Mammary epithelial cell (primary cell): ENCODE measurements around the gene C1orf146.

ENCODE experiments used
- EZH2 ChIP-seq: IDR thresholded peaks from 2 replicates; pipeline ENCODE4 v1.6.1; 2012; ENCODE audit warnings: low read length, inconsistent platforms, borderline replicate concordance
- TF ChIP-seq, protein P1 (sequence below), 2 donors: IDR thresholded peaks in 1 of 2; conservative IDR thresholded peaks in 1 of 2; 2 replicates each; pipeline ENCODE4 v1.5.1; 2011 to 2012; ENCODE audit warnings: inconsistent platforms in 2 of 2, low read length in 2 of 2, mild to moderate bottlenecking in 2 of 2, control low read depth in 1 of 2, low read depth in 1 of 2; ENCODE audit not compliant: insufficient read depth in 1 of 2; ENCODE audit errors: extremely low read depth in 1 of 2

DNA sequence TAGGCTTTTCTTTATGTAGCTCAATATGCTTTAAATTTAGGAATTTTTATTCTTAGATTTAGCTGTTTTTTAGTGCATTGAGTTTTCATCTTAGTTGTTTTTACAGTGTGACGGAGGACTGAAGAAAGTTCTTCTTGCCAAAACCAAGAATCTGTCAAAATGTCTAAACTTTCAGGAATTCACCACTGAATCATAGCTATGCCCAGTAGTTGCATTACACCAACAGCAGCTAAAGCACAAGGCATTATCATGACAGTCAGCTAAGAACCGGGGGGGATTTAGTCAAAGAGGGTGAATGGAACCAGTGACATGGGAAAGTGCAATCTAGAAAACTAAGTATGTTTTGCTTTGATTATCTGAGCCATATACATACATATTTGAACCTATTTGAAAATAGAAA is 6.5 kb upstream of the C1orf146 start:
- TF ChIP-seq, protein P1, sequence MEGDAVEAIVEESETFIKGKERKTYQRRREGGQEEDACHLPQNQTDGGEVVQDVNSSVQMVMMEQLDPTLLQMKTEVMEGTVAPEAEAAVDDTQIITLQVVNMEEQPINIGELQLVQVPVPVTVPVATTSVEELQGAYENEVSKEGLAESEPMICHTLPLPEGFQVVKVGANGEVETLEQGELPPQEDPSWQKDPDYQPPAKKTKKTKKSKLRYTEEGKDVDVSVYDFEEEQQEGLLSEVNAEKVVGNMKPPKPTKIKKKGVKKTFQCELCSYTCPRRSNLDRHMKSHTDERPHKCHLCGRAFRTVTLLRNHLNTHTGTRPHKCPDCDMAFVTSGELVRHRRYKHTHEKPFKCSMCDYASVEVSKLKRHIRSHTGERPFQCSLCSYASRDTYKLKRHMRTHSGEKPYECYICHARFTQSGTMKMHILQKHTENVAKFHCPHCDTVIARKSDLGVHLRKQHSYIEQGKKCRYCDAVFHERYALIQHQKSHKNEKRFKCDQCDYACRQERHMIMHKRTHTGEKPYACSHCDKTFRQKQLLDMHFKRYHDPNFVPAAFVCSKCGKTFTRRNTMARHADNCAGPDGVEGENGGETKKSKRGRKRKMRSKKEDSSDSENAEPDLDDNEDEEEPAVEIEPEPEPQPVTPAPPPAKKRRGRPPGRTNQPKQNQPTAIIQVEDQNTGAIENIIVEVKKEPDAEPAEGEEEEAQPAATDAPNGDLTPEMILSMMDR (conservative IDR thresholded peaks at IDR 0.05 in 1 of 2, IDR thresholded peaks at IDR 0.05 in 1 of 2; ENCODE audit: extremely low read depth in 1 of 2, insufficient read depth in 1 of 2, low read depth in 1 of 2, low read length in 2 of 2) = no peak
- TF ChIP-seq EZH2 = no peak
